ENCODE measurements around the gene LNX2.

GRCh38 chr13:27559719-27560118, 60.6 kb downstream of the LNX2 start:
- TF ChIP-seq, protein P1, sequence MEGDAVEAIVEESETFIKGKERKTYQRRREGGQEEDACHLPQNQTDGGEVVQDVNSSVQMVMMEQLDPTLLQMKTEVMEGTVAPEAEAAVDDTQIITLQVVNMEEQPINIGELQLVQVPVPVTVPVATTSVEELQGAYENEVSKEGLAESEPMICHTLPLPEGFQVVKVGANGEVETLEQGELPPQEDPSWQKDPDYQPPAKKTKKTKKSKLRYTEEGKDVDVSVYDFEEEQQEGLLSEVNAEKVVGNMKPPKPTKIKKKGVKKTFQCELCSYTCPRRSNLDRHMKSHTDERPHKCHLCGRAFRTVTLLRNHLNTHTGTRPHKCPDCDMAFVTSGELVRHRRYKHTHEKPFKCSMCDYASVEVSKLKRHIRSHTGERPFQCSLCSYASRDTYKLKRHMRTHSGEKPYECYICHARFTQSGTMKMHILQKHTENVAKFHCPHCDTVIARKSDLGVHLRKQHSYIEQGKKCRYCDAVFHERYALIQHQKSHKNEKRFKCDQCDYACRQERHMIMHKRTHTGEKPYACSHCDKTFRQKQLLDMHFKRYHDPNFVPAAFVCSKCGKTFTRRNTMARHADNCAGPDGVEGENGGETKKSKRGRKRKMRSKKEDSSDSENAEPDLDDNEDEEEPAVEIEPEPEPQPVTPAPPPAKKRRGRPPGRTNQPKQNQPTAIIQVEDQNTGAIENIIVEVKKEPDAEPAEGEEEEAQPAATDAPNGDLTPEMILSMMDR (IDR thresholded peaks at IDR 0.05) = no peak
- TF ChIP-seq POLR2A (IDR thresholded peaks at IDR 0.05) = no peak
